Transverse colon (tissue), 4 donors: ENCODE results near the gene INSL3. TPM values are rescaled to one million over a fixed set of nuclear protein-coding genes. Genes with fewer than 3 reads are reported as not detected.
"Not testable (repeated sequence)": the region's sequence is repeated elsewhere in the genome, so short reads cannot be mapped to it uniquely, and the experiment has no call there.

Experiments used
- DNase-seq: peaks from one replicate; pipeline ENCODE4 v3.0.0-alpha.2; 2019
- H3K27ac ChIP-seq, 4 donors: fragments of 200-600 bp; sonication (generic); 2 replicates each; pipeline ENCODE4 v1.5.1; 2016 to 2018; ENCODE audit warnings: inconsistent platforms in 4 of 4
- H3K27me3 ChIP-seq: fragments of 200-600 bp; sonication (generic); 2 replicates; pipeline ENCODE4 v1.5.1; 2017; ENCODE audit warnings: inconsistent platforms
- H3K36me3 ChIP-seq, 4 donors: fragments of 200-600 bp; sonication (generic); 2 replicates each; pipeline ENCODE4 v1.5.1; 2017 to 2019; ENCODE audit warnings: inconsistent platforms in 4 of 4
- H3K4me1 ChIP-seq, 4 donors: fragments of 200-600 bp; sonication (generic); 2 replicates each; pipeline ENCODE4 v1.5.1; 2017 to 2020; ENCODE audit warnings: inconsistent platforms in 4 of 4
- H3K4me3 ChIP-seq, 4 donors: fragments of 200-600 bp; sonication (generic); 1 replicate in 1 of 4; 2 replicates in 3 of 4; pipeline versions ENCODE4 v1.5.1 to v1.6.1; 2017 to 2019; ENCODE audit warnings: inconsistent platforms in 4 of 4
- H3K9me3 ChIP-seq, 2 donors: fragments of 200-600 bp; sonication (generic); 2 replicates each; pipeline ENCODE4 v1.5.1; 2017 to 2019; ENCODE audit warnings: inconsistent platforms in 2 of 2
- EP300 ChIP-seq: sonication (generic); formaldehyde crosslinking; IDR thresholded peaks from one replicate; pipeline ENCODE4 v1.6.1; 2017; ENCODE audit warnings: antibody characterized with exemption, low read depth
- POLR2A ChIP-seq: fragments of 450-650 bp; IDR thresholded peaks from one replicate; pipeline ENCODE4 v1.6.1; 2016; ENCODE audit warnings: antibody characterized with exemption, mild to moderate bottlenecking, moderate library complexity
- POLR2AphosphoS5 ChIP-seq, 3 donors: sonication (generic); formaldehyde crosslinking; IDR thresholded peaks; one replicate each; pipeline ENCODE4 v1.6.1; 2016; ENCODE audit warnings: antibody characterized with exemption in 3 of 3
- WGBS, 2 donors: methylation state at CpG; one replicate each; pipeline ENCODE4 v1.1.5; 2018; ENCODE audit warnings: low coverage in 1 of 2; 5-methylcytosine and 5-hydroxymethylcytosine counted together
- in situ Hi-C, 4 donors: fragments of 200-750 bp; cut with MboI; loops; one replicate each; pipeline versions ENCODE4 v1.15.0 to v1.15.1; 2017; ENCODE audit warnings: low sequenced_read_pairs in 3 of 4, low pct_ligation_motif_present in 1 of 4, low pct_unique_long_range_greater_than_20kb in 1 of 4
- intact Hi-C: fragments of 100-400 bp; cut with DNase I; formaldehyde crosslinking; loops from one replicate; pipeline ENCODE4 v1.15.1; 2023; ENCODE audit warnings: low total_unique reads
- total RNA-seq, 4 donors: library from RNA; depleted of rRNA; stranded (reverse); fragments of >200 nt; gene quantifications; one replicate each; pipeline ENCODE4 v1.1.0, GENCODE V29; 2016
- TF ChIP-seq, protein P1 (sequence below), 5 experiments: fragments of 200-600 bp in 3 of 5; fragments of 450-650 bp in 2 of 5; sonication (generic) in 3 of 5; IDR thresholded peaks; 1 replicate in 2 of 5; 2 replicates in 3 of 5; pipeline ENCODE4 v1.5.1; 2016 to 2017; ENCODE audit warnings: antibody characterized with exemption in 5 of 5, inconsistent platforms in 3 of 5, mild to moderate bottlenecking in 2 of 5, moderate library complexity in 1 of 5

INSL3 gene
- total RNA-seq, 4 donors from 2014 or later: not detected

DNA sequence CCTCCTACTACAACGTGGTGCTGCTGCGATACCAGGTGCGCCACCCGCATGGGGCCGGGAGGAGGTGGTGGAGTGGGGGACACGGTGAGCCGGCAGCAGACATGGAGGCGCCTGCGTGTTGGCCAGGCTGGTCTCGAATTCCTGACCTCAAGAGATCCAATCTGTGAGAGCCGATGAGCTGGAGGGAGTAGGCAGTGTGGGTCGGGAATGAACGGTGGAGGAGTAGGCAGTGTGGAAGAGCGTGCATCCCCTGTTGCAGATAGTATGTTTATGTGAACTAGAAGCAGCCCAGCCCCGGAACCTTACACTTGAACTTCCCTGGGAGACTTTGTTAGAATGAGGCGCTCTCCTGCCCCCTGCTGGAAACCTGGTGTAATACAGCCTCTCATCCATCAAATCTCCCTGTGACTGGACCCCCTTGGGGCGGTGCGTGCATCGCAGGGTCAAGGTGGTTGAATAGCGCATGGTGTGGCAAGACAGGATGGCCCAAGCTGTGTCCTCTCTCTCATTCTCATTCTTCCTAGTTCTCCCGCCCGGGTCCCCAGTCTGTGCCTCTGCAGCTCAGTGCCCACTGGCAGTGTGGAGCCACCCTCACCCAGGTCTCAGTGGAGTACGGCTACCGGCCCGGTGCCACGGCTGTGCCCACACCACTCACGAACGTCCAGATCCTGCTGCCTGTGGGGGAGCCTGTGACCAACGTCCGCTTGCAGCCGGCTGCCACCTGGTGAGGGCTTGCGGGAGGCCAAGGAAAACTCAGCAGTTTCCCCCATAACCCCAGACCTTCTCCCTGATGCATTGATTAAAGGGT, 36.9 kb downstream of the INSL3 start:
- TF ChIP-seq POLR2A (no peak), EP300 (no peak), POLR2AphosphoS5 (IDR thresholded peaks at IDR 0.05) (no peak)
- TF ChIP-seq, protein P1, sequence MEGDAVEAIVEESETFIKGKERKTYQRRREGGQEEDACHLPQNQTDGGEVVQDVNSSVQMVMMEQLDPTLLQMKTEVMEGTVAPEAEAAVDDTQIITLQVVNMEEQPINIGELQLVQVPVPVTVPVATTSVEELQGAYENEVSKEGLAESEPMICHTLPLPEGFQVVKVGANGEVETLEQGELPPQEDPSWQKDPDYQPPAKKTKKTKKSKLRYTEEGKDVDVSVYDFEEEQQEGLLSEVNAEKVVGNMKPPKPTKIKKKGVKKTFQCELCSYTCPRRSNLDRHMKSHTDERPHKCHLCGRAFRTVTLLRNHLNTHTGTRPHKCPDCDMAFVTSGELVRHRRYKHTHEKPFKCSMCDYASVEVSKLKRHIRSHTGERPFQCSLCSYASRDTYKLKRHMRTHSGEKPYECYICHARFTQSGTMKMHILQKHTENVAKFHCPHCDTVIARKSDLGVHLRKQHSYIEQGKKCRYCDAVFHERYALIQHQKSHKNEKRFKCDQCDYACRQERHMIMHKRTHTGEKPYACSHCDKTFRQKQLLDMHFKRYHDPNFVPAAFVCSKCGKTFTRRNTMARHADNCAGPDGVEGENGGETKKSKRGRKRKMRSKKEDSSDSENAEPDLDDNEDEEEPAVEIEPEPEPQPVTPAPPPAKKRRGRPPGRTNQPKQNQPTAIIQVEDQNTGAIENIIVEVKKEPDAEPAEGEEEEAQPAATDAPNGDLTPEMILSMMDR (IDR thresholded peaks at IDR 0.05): peak; percentile 74 to 83 (median 79)
- intact Hi-C loops: no loop called here
- no peak overlapping the region for H3K27ac ChIP-seq
- peaks cover 12% of the 10 kb centered on the region for H3K27me3 ChIP-seq
- peak; percentile 76 for DNase-seq
- 46% methylated on average over 25 of the region's 32 CpGs; no CpG with 5 or more reads in 1 of the 2 donors for WGBS, 2 donors
- H3K36me3 ChIP-seq: no peaks in the 10 kb centered on the region
- peaks cover 0 to 3% (median 0%) of the 10 kb centered on the region in 4 donors for H3K4me1 ChIP-seq
- in situ Hi-C loops: no loop called here
- H3K4me3 ChIP-seq: no peak overlapping the region
- no peaks in the 10 kb centered on the region for H3K9me3 ChIP-seq

DNA sequence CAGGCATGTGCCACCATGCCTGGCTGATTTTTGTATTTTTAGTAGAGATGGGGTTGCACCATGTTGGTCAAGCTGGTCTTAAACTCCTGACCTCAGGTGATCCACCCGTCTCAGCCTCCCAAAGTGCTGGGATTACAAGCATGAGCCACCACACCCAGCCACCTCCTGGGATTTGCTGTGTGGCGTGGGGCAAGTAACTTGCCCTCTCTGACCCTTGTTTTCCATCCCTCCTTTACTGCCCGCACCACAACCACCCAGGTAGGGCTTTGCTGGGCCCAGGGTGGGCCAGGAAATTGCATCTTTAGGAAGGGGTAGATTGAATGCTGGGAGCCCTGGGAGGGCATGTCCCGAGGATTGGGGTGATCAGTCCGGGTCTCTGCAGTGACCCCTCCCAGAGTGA, 37.6 kb downstream of the INSL3 start:
- WGBS, 2 donors: 81 to 100% methylated on average over 1 to 5 of the region's 5 CpGs
- intact Hi-C loops, H3K4me1 ChIP-seq, H3K27ac ChIP-seq, H3K36me3 ChIP-seq, in situ Hi-C loops, H3K4me3 ChIP-seq, DNase-seq, H3K9me3 ChIP-seq: not testable (repeated sequence)
- H3K27me3 ChIP-seq: peaks cover 16% of the 10 kb centered on the region

DNA sequence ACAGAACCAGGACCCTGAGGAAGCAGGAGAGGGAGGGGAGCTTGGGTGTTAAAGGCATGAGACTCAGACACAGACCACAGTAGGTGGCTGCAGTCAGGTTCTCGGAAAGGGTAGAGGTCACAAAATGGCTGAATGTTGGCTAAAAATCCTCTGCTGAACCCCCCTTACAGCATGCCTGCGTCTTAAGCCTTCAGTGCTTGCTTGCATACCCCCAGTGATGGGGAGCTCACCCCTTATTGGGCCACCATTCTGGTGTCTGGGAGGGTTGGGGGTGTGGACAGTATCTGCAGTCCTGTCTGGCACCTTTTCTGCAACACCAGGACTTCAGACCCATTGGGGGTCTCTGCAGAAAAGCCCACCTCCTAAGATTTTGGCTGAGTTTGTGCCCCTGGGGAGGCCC, 40.5 kb downstream of the INSL3 start:
- Histone ChIP-seq H3K9me3 (no peaks in the 10 kb centered on the region), H3K36me3 (no peaks in the 10 kb centered on the region), H3K4me1 (peaks cover 0 to 16% (median 12%) of the 10 kb centered on the region in 4 donors), H3K4me3 (no peak overlapping the region), H3K27me3 (peaks cover 20% of the 10 kb centered on the region), H3K27ac (no peak overlapping the region)
- in situ Hi-C loops: no loop called here
- intact Hi-C loops: no loop called here
- no peak for DNase-seq
- TF ChIP-seq POLR2AphosphoS5 (IDR thresholded peaks at IDR 0.05) (no peak), POLR2A (no peak), EP300 (no peak)
- TF ChIP-seq, protein P1 (IDR thresholded peaks at IDR 0.05): no peak
- WGBS, 2 donors: 83 to 91% methylated on average over 1 to 2 of the region's 2 CpGs

DNA sequence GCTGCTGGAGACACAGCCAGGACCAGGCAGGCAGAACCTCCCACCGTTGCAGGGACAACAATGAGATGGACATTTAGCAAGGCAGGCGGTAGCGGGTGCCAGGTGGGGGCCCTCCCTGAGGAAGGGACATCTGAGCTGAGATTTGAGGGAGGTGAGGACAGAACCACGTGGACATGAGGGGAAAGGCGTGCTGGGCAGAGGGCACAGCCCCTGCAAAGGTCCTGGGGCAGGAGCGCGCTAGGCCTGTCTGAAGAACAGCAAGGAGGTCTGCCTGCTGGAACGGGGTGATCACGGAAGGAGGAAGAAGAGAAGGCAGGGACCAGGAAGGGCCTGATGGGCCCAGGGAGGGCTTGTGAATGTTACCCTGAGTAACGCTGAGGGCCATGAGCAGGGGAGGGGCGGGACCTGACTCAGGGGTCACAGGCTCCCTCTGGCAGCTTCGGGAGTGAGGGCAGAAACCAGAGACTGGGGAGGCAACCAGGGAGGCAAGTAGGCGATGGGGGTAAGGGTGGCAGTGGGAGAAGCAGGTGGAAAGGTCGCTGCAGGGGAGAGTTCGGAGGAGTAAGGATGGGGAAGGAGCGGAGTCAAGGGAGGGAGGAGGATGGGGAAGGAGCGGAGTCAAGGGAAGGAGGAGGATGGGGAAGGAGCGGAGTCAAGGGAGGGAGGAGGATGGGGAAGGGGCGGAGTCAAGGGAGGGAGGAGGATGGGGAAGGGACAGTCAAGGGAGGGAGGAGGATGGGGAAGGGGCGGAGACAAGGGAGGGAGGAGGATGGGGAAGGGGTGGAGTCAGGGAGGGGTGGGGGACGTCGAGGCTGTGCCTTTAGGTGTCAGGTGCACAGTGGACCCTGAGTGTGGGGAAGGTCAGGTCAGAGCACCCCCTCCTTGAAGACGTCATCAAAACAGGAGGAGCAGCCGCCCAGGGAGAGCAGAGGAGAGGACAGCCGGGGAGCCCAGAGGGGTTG, 42.1 kb downstream of the INSL3 start:
- WGBS, 2 donors: 6 to 20% methylated on average over 12 to 25 of the region's 25 CpGs
- peaks cover 20% of the 10 kb centered on the region for H3K27me3 ChIP-seq
- no peak overlapping the region for H3K27ac ChIP-seq
- in situ Hi-C loops: loop anchor here in 1 of 4 donors (10.0 kb wide), 1 partner anchor 74 kb away; no protein-coding TSS in a partner anchor
- H3K4me1 ChIP-seq: peaks cover 0 to 15% (median 12%) of the 10 kb centered on the region in 4 donors
- intact Hi-C loops: no loop called here
- no peaks in the 10 kb centered on the region for H3K36me3 ChIP-seq
- no peaks in the 10 kb centered on the region for H3K9me3 ChIP-seq
- H3K4me3 ChIP-seq: peak overlapping the region in 1 of 4 donors; percentile 18
- DNase-seq: peak; percentile 33
- TF ChIP-seq POLR2AphosphoS5 (IDR thresholded peaks at IDR 0.05) (no peak), EP300 (no peak), POLR2A (no peak)
- TF ChIP-seq, protein P1 (IDR thresholded peaks at IDR 0.05): no peak
